H9 (cell line): ENCODE data around the gene LARP4. TPM values are rescaled to one million over a fixed set of nuclear protein-coding genes. Genes with fewer than 3 reads are reported as not detected.
"Not testable (repeated sequence)": the region's sequence is repeated elsewhere in the genome, so short reads cannot be mapped to it uniquely, and the experiment has no call there.

ENCODE experiments used
- DNase-seq: peaks from one replicate; pipeline ENCODE4 v3.0.0-alpha.2; 2017
- H2AFZ ChIP-seq: one replicate; pipeline ENCODE4 v1.6.1; 2013; ENCODE audit warnings: mild to moderate bottlenecking, low read length, control low read depth, moderate library complexity
- H2AK5ac ChIP-seq: 2 replicates; pipeline ENCODE4 v1.6.1; 2013; ENCODE audit warnings: low read length, control low read depth, mixed read lengths; ENCODE audit not compliant: insufficient read length
- H2BK120ac ChIP-seq: one replicate; pipeline ENCODE4 v1.6.1; 2013; ENCODE audit warnings: low read depth, mild to moderate bottlenecking, low read length, control low read depth, inconsistent platforms; ENCODE audit not compliant: poor library complexity, severe bottlenecking
- H2BK12ac ChIP-seq: 2 replicates; pipeline ENCODE4 v1.6.1; 2013; ENCODE audit warnings: low read length, control low read depth, mixed read lengths, low read depth; ENCODE audit not compliant: insufficient read length
- H2BK15ac ChIP-seq: 2 replicates; pipeline ENCODE4 v1.6.1; 2013; ENCODE audit warnings: low read depth, low read length, control low read depth
- H2BK20ac ChIP-seq: one replicate; pipeline ENCODE4 v1.6.1; 2013; ENCODE audit warnings: low read depth, mild to moderate bottlenecking, low read length, control low read depth, inconsistent platforms; ENCODE audit not compliant: poor library complexity, severe bottlenecking
- H2BK5ac ChIP-seq: 2 replicates; pipeline ENCODE4 v1.6.1; 2013; ENCODE audit warnings: low read length, control low read depth, mixed read lengths; ENCODE audit not compliant: insufficient read length
- H3K14ac ChIP-seq: 2 replicates; pipeline ENCODE4 v1.6.1; 2013; ENCODE audit warnings: low read length, control low read depth; ENCODE audit not compliant: insufficient read depth
- H3K18ac ChIP-seq: 2 replicates; pipeline ENCODE4 v1.6.1; 2013; ENCODE audit warnings: low read depth, mild to moderate bottlenecking, mixed read lengths, low read length, control low read depth; ENCODE audit not compliant: insufficient read length
- H3K23ac ChIP-seq: 2 replicates; pipeline ENCODE4 v1.6.1; 2013; ENCODE audit warnings: low read length, control low read depth, mixed read lengths, low read depth; ENCODE audit not compliant: insufficient read length
- H3K23me2 ChIP-seq: 2 replicates; pipeline ENCODE4 v1.6.1; 2013; ENCODE audit warnings: low read depth, mild to moderate bottlenecking, mixed read lengths, low read length, control low read depth; ENCODE audit not compliant: insufficient read length, poor library complexity, severe bottlenecking
- H3K27ac ChIP-seq: 2 replicates; pipeline ENCODE4 v1.5.1; 2013; ENCODE audit warnings: low read length, control low read depth, mixed read lengths, low read depth; ENCODE audit not compliant: insufficient read length
- H3K27me3 ChIP-seq: 2 replicates; pipeline ENCODE4 v1.6.1; 2013; ENCODE audit warnings: low read length, control low read depth, inconsistent platforms; ENCODE audit not compliant: insufficient read depth
- H3K4ac ChIP-seq: 2 replicates; pipeline ENCODE4 v1.6.1; 2013; ENCODE audit warnings: low read depth, mild to moderate bottlenecking, control low read depth, inconsistent platforms, low read length, moderate library complexity
- H3K4me1 ChIP-seq: 2 replicates; pipeline ENCODE4 v1.6.1; 2013; ENCODE audit warnings: low read length, control low read depth, inconsistent platforms; ENCODE audit not compliant: insufficient read depth
- H3K4me2 ChIP-seq: 2 replicates; pipeline ENCODE4 v1.6.1; 2013; ENCODE audit warnings: low read length, control low read depth, mixed read lengths; ENCODE audit not compliant: insufficient read length, insufficient read depth
- H3K56ac ChIP-seq: 2 replicates; pipeline ENCODE4 v1.6.1; 2013; ENCODE audit warnings: low read depth, mild to moderate bottlenecking, mixed read lengths, low read length, control low read depth; ENCODE audit not compliant: insufficient read length
- H3K79me1 ChIP-seq: 2 replicates; pipeline ENCODE4 v1.6.1; 2013; ENCODE audit warnings: low read depth, mild to moderate bottlenecking, moderate library complexity, low read length, control low read depth, inconsistent platforms; ENCODE audit not compliant: insufficient read depth, poor library complexity, severe bottlenecking
- H3K79me2 ChIP-seq: 2 replicates; pipeline ENCODE4 v1.6.1; 2013; ENCODE audit warnings: low read length, control low read depth, inconsistent platforms; ENCODE audit not compliant: insufficient read depth
- H3K9ac ChIP-seq: 2 replicates; pipeline ENCODE4 v1.6.1; 2013; ENCODE audit warnings: low read length, control low read depth, mixed read lengths; ENCODE audit not compliant: insufficient read length; ENCODE audit errors: extremely low read depth
- H3K9me3 ChIP-seq: one replicate; pipeline ENCODE4 v1.6.1; 2013; ENCODE audit warnings: low read depth, low read length, inconsistent platforms; ENCODE audit not compliant: control insufficient read depth
- H3T11ph ChIP-seq: one replicate; pipeline ENCODE4 v1.6.1; 2013; ENCODE audit warnings: mild to moderate bottlenecking, low read length, control low read depth, inconsistent platforms
- H4K20me1 ChIP-seq: one replicate; pipeline ENCODE4 v1.6.1; 2013; ENCODE audit not compliant: control insufficient read depth, insufficient read length, insufficient read depth
- H4K5ac ChIP-seq: 2 replicates; pipeline ENCODE4 v1.6.1; 2013; ENCODE audit warnings: low read depth, mild to moderate bottlenecking, mixed read lengths, low read length, control low read depth; ENCODE audit not compliant: insufficient read length
- H4K8ac ChIP-seq: replicated peaks from 2 replicates; pipeline ENCODE4 v1.6.1; 2013; ENCODE audit warnings: low read length, control low read depth, mixed read lengths, low read depth; ENCODE audit not compliant: insufficient read length
- H4K91ac ChIP-seq: 2 replicates; pipeline ENCODE4 v1.6.1; 2013; ENCODE audit warnings: low read depth, mild to moderate bottlenecking, moderate library complexity, mixed read lengths, low read length, control low read depth; ENCODE audit not compliant: insufficient read length
- H3K27ac Mint-ChIP-seq, 3 experiments: 2 replicates in 2 of 3; 3 replicates in 1 of 3; pipeline ENCODE4 v1.8.0; 2020 to 2021; ENCODE audit warnings: mixed read lengths in 3 of 3, mild to moderate bottlenecking in 1 of 3, moderate library complexity in 1 of 3
- H3K27me3 Mint-ChIP-seq: 2 replicates; pipeline ENCODE4 v1.8.0; 2021; ENCODE audit warnings: low read depth, mild to moderate bottlenecking, moderate library complexity, mixed read lengths
- H3K36me3 Mint-ChIP-seq, 3 experiments: 2 replicates in 2 of 3; 3 replicates in 1 of 3; pipeline ENCODE4 v1.8.0; 2020 to 2021; ENCODE audit warnings: low read depth in 3 of 3, mixed read lengths in 3 of 3; ENCODE audit not compliant: insufficient read depth in 1 of 3
- H3K4me1 Mint-ChIP-seq, 2 experiments: 2 replicates each; pipeline ENCODE4 v1.8.0; 2020; ENCODE audit warnings: mixed read lengths in 2 of 2
- H3K4me3 Mint-ChIP-seq, 2 experiments: 2 replicates in 1 of 2; 3 replicates in 1 of 2; pipeline ENCODE4 v1.8.0; 2020 to 2021; ENCODE audit warnings: mild to moderate bottlenecking in 2 of 2, mixed read lengths in 2 of 2, moderate library complexity in 1 of 2
- H3K9me3 Mint-ChIP-seq, 2 experiments: 2 replicates in 1 of 2; 3 replicates in 1 of 2; pipeline ENCODE4 v1.8.0; 2020; ENCODE audit warnings: mild to moderate bottlenecking in 2 of 2, mixed read lengths in 2 of 2, moderate library complexity in 1 of 2
- CTCF ChIP-seq: fragments of 200-600 bp; sonication (generic); conservative IDR thresholded peaks from 3 replicates; pipeline ENCODE4 v1.8.0; 2021; ENCODE audit warnings: antibody characterized with exemption, mild to moderate bottlenecking
- WGBS: extraction: QIAGEN DNeasy Blood & Tissue Kit; methylation state at CpG from one replicate; pipeline ENCODE4 v1.1.7; 2013; ENCODE audit warnings: missing lambda C conversion rate, low lambda C conversion rate, mixed read lengths; ENCODE audit not compliant: insufficient read length; ENCODE audit errors: extremely low coverage; 5-methylcytosine and 5-hydroxymethylcytosine counted together
- total RNA-seq: library from RNA; stranded (reverse); gene quantifications from 2 replicates; pipeline ENCODE4 v1.2.1, GENCODE V29; 2021

LARP4 gene
- total RNA-seq, 1 experiment from 2014 or later = 82.3 TPM

- no CpG with 5 or more reads among the region's 6 CpGs for WGBS
- Histone ChIP-seq H2BK12ac (no peak overlapping the region), H2AK5ac (no peak overlapping the region), H3K23ac (no peak overlapping the region), H3K79me1 (peaks cover 17% of the 10 kb centered on the region), H3K23me2 (no peaks in the 10 kb centered on the region), H4K5ac (no peak overlapping the region), H2BK5ac (no peak overlapping the region), H3K27ac (no peak overlapping the region), H2BK20ac (no peak overlapping the region), H3K14ac (no peak overlapping the region), H2BK15ac (no peak overlapping the region), H4K20me1 (no peaks in the 10 kb centered on the region), H3K18ac (no peak overlapping the region), H3K9me3 (no peaks in the 10 kb centered on the region), H3K4ac (no peak overlapping the region), H3K27me3 (no peaks in the 10 kb centered on the region), H3K4me2 (peak overlapping the region; percentile 5), H4K8ac (no peak overlapping the region), H2AFZ (no peak overlapping the region), H3K56ac (no peak overlapping the region), H2BK120ac (no peak overlapping the region), H3K9ac (no peak overlapping the region), H3K79me2 (no peaks in the 10 kb centered on the region; the same call in 1 of the 2 replicates), H4K91ac (no peak overlapping the region), H3T11ph (no peak overlapping the region), H3K4me1 (no peaks in the 10 kb centered on the region)
- Mint-ChIP-seq H3K9me3 (no peaks in the 10 kb centered on the region), H3K27me3 (no peaks in the 10 kb centered on the region), H3K4me3 (peak overlapping the region; percentile 0 to 31; a peak in 2 of 5 replicates), H3K4me1 (peaks cover 15 to 18% of the 10 kb centered on the region in 2 experiments), H3K36me3 (peaks cover 12 to 32% (median 21%) of the 10 kb centered on the region in 3 experiments; a peak in 6 of 7 replicates), H3K27ac (peak overlapping the region; percentile 3 to 82 (median 66); a peak in 6 of 7 replicates)
- peak; percentile 64 for DNase-seq
- no peak for TF ChIP-seq CTCF
Observed at GRCh38 chr12:50425589-50426258, 25.0 kb downstream of the LARP4 start.

GRCh38 chr12:50431656-50432055 lies 31.0 kb downstream of the LARP4 start:
- not testable (repeated sequence) for H3K79me2 ChIP-seq, H3K4me1 ChIP-seq, H2BK5ac ChIP-seq, H3K27me3 Mint-ChIP-seq, H2AFZ ChIP-seq, H3K23ac ChIP-seq, DNase-seq, H2BK15ac ChIP-seq, H3T11ph ChIP-seq, H4K8ac ChIP-seq, H3K27ac ChIP-seq, H3K18ac ChIP-seq, H3K4me3 Mint-ChIP-seq, H4K5ac ChIP-seq, H2BK12ac ChIP-seq, H3K27ac Mint-ChIP-seq, H2BK20ac ChIP-seq, H2AK5ac ChIP-seq, H3K14ac ChIP-seq, H3K9me3 Mint-ChIP-seq, H3K23me2 ChIP-seq, H3K4ac ChIP-seq, H4K91ac ChIP-seq, H3K4me1 Mint-ChIP-seq, H3K4me2 ChIP-seq, H3K9ac ChIP-seq, H3K79me1 ChIP-seq, H3K9me3 ChIP-seq, H4K20me1 ChIP-seq, H3K27me3 ChIP-seq, H2BK120ac ChIP-seq, H3K56ac ChIP-seq
- peaks cover 32 to 83% (median 70%) of the 10 kb centered on the region in 3 experiments; a peak in 6 of 7 replicates for H3K36me3 Mint-ChIP-seq
- WGBS = no CpG with 5 or more reads among the region's 8 CpGs
